Activated CD8-positive, alpha-beta memory T cell treated with anti-CD3 and anti-CD28 coated beads, Interleukin-2, amount 50 U/mL, for 1 hour (primary cell): Measurements from ENCODE around the gene LRRC7.

Experiments used
- DNase-seq: peaks from one replicate; pipeline ENCODE4 v3.0.0-alpha.2; 2020; ENCODE audit errors: extremely low read depth

Gene LRRC7

DNA sequence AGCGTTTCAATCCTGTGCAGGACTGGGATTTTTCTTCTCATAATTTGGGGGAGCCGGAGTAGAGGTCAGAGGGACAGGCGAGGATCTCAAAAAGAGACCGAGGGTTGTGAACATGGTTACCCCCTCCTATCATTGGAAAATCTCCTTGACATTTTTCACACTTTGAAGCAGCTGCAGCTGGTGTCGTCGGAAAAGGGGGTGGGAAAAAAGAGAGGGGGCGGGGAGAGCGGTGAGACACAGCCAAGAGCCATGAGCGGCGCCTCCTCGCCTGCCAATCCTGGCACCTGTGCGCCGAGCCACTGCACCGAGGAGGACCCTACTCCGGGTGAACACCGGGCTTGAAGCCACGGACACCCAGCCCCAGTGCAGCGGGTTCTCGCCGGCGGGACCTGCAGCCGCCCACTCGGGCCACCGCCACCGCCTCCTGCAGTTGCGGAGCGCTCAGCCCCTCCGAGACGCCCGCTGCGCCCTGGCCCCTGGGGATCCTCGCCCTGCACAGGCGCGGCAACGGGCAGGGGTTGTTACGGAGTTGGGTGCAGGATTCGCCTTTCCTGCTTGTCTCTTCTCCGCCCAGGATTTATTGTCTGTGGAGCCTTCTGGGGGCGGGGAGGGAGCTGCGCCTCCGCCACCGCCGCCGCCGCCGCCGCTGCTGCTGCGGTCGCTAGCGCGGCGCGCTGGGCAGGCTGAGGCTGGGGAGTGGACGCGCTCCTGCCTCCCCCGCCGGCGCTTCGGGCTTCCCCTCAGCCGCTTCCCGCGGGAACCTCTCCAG is at the start of gene LRRC7:
Gene LRRC7, plus strand, starts transcription at position 271 of the 769 bp plus-strand sequence. CDS start 718 bp downstream, outside the sequence.
- DNase-seq, result no peak

- no peak for DNase-seq
These were observed 48.7 kb upstream of the LRRC7 start for GRCh38 chr1:69519006-69519405.

GRCh38 chr1:69520326-69520725 is 47.4 kb upstream of the LRRC7 start:
- no peak for DNase-seq

DNA sequence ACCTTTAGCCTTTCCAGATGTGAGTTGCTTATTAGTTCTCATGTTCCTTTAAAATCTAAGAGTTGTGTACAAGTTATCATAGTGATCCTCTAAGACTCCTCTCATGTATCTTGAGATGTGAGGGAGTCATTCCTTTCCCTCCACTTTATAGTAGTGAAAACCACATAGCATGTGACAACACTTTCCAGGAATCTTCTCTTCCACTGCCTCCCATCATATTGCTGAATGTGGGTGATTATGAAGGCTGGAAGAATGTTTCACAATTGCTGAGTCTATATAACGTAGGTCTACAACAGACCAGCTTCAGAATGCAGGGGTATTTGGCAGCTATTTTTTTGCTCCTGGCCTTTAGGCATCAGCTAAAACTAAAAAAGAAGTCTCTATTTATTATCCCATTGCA is 44.7 kb upstream of the LRRC7 start:
- no peak for DNase-seq

DNA sequence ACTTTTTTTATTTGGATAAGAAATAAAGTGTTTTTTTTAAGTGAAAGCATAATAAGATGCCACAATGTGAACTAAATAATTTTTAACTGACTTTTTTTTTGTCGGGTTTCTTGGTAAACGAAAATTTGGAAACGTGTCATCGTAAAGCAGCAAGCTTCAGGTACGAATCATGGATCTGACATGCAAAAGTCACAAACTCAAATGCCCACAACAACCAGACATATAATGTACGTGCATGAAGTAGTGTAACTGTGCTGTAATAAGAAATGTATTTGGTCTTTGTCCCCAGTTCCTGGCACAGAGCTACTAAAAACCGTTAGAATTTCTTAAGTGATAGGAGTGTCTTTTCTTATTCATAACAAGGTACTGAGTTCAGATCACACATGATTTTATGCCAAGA is 44.3 kb upstream of the LRRC7 start:
- DNase-seq, result no peak

DNA sequence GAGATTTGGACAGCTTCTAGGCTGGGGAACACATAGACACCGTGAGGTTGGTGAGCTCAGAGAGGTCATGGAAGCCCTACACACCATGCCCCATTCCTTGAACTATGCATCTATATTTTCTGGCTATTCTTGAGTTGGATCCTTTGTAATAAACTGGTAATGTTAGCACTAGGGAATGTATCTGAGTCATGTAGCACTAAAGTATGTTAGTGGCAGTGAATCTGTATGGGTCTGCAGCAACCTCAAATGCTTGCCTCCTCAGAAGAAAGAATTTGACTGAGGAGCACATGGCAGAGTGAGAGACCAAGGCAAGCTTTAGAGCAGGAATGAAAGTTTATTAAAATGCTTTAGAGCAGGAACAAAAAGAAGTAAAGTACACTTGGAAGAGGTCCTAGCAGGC is 43.7 kb upstream of the LRRC7 start:
- no peak for DNase-seq

- DNase-seq, result no peak
These were observed 40.4 kb upstream of the LRRC7 start for GRCh38 chr1:69527273-69527672.

DNA sequence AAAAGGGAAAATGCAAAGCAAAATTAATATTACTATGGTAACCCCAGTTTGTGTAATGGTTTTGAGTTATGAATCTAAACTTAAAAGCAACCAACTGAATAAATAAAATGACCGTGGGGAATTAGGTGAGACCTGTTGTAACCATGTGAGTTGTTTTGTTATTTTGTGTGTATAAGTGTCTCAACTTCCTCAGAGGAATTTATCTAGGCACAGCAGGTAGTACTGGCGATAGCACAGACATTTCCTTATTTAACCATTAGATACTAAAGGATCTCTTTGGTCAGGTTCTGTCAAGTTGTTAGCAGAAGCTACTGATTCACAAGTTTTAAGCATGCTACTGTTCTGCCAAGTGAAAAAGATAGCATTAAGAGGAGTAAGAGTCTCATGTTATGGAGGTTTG is 39.3 kb upstream of the LRRC7 start:
- DNase-seq, result no peak

GRCh38 chr1:69533343-69533742 is 34.4 kb upstream of the LRRC7 start:
- no peak for DNase-seq

GRCh38 chr1:69534829-69535228 is 32.9 kb upstream of the LRRC7 start:
- DNase-seq, result no peak

GRCh38 chr1:69535490-69535889 is 32.2 kb upstream of the LRRC7 start:
- DNase-seq, result no peak

GRCh38 chr1:69540052-69540451 is 27.7 kb upstream of the LRRC7 start:
- DNase-seq, result no peak

DNA sequence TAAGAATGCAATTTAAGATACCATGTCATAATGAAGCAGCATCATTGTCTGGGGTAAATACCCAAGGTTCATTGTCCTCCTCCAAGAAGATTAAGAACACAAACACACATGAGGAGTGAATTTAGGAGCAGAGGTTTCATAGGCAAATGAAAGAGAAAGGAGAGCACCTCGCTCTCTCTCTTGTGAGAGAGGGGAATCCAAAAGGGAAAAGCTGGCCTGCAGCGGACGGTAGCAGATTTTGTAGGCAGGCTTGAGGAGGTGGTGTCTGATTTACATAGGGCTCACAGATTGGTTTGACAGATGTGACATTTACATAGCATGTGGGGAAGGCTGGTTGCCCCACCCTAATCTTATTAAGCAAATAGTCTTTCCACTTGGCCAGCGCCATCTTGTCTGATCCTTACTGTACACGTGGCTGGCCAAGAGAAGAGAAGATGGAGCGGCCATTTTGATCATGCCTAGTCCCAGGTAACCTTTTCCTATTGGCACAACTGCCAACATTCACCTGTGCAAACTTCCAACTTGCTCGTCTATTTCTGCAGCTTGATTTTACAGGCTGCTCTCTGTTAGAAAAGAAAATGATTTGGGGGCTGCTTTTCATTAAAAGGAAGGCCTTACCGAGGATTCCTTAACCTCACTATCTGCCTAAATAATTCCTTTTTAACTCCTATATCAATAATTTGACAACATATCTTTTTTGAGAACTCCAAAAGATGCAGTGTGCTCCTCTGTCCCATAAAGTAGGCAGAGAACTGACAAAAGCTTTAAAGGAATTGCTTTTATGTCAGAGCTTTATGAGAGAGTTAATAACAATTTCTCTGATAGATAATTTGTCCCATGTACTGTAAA is 16.0 kb upstream of the LRRC7 start:
- DNase-seq, result no peak

DNA sequence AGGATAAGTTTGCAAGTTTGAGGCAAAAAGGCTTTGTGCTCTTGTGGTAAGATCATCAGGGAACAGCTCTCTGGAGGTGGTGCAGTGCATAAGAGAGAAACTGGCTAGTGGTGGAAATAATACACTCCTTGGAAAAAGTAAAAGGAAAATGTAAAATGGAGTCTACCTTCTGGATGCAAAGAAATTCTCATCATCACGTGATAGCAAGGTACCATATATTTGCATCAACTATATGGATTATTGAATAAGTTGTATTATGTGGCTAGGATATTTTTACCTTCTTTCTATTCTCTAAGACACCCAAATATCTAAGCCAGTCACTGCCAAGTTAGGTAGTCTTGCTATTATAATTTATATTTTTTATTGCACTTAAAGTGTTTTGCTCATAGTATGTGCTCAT is 14.0 kb upstream of the LRRC7 start:
- no peak for DNase-seq

GRCh38 chr1:69568421-69569174 is 876 bp downstream of the LRRC7 start:
- no peak for DNase-seq

GRCh38 chr1:69569175-69569541 is 1.4 kb downstream of the LRRC7 start:
- DNase-seq, result no peak

- no peak for DNase-seq
These were observed 2.0 kb downstream of the LRRC7 start for GRCh38 chr1:69569576-69570328.

- no peak for DNase-seq
These were observed 2.6 kb downstream of the LRRC7 start for GRCh38 chr1:69570356-69570755.

DNA sequence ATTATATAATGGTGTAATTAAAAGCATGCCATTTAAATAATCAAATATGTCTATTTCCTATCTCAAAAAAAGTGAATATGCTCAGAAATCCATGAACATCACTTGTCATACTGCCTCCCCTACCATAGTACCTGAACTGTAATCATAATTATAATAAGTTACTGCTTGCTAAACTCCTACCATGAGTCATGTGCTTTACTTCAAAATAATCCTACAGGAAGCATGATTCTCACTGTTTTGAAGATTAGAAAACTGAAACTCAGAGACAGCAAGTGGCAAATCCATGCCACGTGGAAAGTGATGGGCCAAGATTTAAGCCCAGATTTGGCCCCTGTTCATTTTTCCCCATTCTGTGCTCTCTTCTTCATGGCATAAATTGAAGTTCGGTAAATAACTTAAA is 5.2 kb downstream of the LRRC7 start:
- DNase-seq, result no peak

DNA sequence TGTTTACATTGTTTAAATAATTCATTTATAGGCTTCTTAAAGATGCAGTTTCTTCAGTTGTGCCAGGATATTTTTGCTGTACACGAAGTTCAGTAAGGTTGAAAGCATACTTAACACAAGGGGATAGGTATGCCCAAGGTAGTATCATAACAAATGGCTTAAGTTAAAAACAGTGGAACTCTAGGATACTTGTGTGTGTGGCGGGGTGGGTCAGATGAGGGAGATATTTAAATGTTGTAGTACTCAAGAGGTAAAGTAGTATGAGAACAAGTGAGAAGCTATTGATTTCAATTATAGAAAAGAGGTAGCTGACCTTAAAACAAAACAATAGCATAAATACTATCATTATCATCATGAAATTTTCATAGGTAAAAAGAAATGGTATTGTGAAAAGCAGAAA is 6.2 kb downstream of the LRRC7 start:
- DNase-seq, result no peak

GRCh38 chr1:69585666-69586065 is 17.9 kb downstream of the LRRC7 start:
- no peak for DNase-seq

GRCh38 chr1:69587391-69587790 is 19.7 kb downstream of the LRRC7 start:
- no peak for DNase-seq
